GM21367 (cell line): ENCODE measurements around the gene NDEL1.

Source experiments
- ATAC-seq: cut with Tn5 transposase; IDR thresholded peaks from one replicate; pipeline ENCODE4 v1.9.1; 2021; ENCODE audit not compliant: unreplicated experiment

NDEL1 gene

GRCh38 chr17:8475781-8476180, 40.1 kb downstream of the NDEL1 start:
- no peak for ATAC-seq

GRCh38 chr17:8476741-8477140, 41.1 kb downstream of the NDEL1 start:
- ATAC-seq: no peak

GRCh38 chr17:8477171-8477570, 41.5 kb downstream of the NDEL1 start:
- no peak for ATAC-seq

DNA sequence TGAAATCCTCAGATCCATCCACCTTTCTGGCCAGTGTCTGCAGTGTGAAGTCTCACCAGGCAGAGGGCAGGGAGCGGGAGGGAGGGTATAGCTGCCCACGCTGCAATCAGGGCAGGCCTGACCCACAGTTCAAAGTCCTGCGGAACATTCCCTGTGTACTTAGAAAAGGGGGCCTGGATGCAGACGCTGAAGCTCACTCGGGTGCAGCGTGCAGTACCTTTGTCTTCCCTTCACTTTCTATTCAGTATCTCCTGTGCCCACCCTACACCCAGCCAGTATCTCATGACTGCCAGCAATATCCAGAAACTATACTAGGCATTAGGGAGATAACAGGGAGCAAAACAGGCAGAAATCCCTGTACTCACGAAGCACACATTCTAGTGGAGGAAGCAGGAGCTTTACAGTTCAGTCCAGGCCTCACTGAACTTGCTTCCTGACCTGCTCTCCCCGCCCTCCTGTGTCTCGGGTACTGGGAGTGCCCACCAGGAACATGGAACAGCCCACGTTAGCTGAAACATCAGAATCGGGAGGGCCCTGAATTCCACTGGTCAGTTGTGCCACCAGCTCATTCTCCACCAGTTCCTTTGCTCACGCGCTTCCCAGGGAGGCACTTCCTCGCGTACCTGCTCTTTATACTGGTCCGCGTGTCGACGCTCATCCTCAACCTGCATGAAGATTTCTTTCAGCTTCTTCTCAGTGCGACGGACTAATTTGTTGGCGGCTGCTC, 42.2 kb downstream of the NDEL1 start:
- no peak for ATAC-seq

- ATAC-seq: no peak
Measured at GRCh38 chr17:8479431-8479947, 43.8 kb downstream of the NDEL1 start.

DNA sequence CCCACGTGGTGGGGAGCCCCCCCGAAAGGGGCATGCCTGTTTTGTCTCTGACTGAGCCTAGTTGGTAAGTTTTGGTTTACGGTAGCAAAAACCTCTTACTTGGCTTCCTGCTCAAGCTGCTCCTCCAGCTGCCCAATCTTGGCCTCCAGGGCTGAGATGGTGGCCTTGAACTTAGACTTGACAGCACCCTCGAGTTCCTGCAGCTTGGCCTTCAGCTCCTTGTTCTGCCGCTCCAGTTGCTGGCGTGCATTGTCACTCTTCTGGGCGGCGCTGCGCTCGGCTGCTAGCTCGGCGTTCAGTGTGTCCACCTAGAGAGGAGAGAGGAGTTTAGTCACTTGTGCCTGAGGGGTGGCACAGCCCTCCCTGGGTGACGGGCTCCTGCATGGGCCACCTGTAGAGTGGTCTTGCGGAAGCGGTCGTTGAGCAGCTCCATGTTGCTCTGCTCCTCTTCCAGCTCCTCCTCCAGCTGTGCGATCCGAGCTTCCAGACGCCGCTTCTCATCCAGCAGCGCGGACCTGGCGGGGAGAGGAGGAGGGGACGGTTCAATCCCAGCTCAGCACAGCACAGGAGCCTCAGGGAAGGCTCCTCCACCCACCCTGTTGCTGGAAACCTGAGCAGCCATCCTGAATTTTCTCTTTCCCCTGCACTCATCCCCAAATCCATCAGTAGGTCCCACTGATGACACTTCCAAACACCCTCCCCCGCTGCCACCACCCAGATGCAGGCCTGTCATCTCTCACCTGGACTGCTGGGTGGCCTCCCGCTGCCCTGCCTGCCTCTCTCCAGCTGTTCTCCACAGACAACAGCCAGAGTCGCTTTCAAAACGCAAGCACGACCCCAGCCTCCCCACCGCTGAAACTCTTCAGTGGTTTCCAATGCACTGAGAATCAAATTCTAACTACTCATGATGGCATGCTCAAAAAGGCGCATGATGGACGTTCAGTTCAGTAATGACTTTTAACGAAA, 44.6 kb downstream of the NDEL1 start:
- ATAC-seq: no peak

- ATAC-seq: no peak
Measured at GRCh38 chr17:8481089-8481488, 45.4 kb downstream of the NDEL1 start.

- ATAC-seq: no peak
Measured at GRCh38 chr17:8481703-8482102, 46.0 kb downstream of the NDEL1 start.

- no peak for ATAC-seq
Measured at GRCh38 chr17:8482546-8482945, 46.9 kb downstream of the NDEL1 start.

DNA sequence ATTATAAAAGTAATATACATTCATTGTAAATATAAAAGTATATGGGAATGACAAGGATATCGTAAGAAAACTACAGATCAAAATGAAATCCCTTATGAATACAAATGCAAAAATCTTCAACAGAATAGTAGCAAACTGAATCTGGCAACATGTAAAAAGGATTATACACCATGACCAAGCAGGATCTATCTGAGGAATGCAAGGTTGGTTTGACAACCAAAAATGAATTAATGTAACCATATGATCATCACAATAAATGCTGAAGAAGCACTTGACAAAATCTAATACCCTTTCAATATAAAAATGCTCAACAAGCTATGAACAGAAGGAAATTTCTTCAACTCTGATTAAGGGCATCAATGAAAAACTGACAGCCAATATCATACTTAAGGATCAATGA, 48.8 kb downstream of the NDEL1 start:
- no peak for ATAC-seq

DNA sequence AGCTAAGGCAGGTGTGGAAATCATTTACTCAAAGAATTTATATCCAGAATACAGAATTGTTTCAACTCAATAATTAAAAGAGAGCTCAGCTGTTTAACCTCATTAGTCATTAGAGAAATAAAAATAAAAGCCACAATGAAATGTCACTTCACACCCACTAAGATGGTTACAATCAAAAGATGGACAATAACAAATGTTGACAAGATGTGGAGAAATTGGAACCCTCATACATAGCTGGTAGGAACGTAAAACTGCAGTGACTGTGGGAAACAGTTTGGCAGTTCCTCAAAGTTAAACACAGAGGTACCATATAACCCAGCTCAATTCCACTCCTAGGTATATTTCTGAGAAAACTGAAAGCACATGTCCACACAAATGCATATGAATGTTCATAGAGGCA, 49.8 kb downstream of the NDEL1 start:
- ATAC-seq: no peak

DNA sequence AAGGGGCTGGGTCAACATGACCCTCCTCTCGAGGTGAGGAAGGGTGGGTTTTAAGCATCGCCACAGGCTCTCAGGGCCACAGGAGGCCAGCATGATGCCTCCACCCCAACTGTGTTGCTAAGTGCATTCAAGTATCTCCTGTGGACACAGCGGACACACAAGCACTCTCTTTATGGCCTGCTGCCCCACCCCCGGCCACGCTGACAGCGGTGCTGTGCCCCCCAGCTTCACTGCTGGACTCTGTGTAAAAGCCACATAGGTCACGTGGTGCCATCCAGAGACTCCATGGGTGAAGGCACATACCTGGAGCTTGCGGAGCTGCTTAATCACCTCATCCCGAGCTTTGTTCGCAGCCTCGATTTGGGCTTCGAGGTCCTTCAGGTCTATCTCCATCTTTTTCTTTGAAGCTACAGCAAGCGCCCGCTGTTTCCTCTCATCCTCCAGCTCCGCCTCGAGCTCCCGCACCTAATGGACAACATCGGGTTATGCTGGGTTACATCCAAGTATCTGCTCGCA, 51.5 kb downstream of the NDEL1 start:
- ATAC-seq: no peak

DNA sequence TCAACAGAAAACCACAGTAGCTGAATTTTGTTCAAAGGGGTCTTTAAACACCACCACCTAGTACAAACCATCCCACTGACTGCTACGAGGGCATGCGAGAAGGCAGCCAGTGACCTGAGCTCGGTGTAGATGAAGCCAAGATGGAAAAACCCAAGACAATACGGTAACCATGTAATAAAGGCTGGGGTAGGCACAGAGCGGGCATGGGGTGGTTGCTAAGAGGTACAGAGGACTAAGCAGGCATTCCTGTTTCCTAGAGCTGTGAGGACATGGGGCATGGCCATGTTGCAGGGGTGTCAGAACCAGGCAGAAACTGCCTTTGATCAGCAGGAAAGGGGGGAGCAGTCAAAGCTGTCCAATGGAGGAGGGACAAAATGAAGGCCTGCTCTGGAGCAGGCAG, 52.1 kb downstream of the NDEL1 start:
- ATAC-seq: no peak

DNA sequence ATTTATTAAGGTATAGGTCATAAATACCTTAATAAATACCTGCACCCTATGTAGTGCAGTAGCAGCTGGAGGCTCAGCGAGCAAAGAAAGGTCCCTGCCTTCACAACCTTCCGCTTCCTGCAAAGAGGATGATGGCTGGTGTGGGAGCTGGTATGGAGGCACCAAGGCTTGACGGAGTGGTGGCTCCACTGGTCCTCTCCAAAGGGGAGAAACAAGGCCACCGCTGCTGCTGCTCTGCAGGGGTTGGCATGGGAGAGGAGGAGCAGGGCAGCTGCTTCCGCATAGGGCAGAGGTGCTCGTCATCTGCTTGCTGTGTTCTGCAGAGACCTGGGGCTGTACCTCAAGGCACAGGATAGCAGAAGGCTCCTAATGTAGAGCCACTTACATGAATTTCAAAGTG, 52.8 kb downstream of the NDEL1 start:
- no peak for ATAC-seq

GRCh38 chr17:8488901-8489300, 53.2 kb downstream of the NDEL1 start:
- no peak for ATAC-seq

DNA sequence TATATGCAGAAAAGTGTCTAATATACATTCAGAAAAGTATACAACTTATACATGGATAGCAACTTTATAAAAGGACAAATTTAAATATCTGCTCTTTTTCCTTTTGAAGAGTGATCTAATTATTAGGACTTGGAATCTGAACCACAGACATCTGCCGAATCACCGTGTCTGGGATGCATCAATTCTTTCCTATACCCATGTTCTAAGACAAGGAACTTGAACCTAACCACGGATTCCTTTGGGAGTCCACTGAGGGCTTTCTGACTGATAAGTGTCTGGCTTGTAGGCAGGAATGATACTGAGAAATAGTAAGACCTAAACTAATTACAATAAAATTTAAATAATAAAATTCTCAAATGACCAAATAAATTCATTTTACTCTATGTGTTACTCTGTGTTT, 54.2 kb downstream of the NDEL1 start:
- ATAC-seq: no peak

GRCh38 chr17:8490256-8491023, 54.8 kb downstream of the NDEL1 start:
- ATAC-seq: no peak

GRCh38 chr17:8492121-8492520, 56.4 kb downstream of the NDEL1 start:
- no peak for ATAC-seq

DNA sequence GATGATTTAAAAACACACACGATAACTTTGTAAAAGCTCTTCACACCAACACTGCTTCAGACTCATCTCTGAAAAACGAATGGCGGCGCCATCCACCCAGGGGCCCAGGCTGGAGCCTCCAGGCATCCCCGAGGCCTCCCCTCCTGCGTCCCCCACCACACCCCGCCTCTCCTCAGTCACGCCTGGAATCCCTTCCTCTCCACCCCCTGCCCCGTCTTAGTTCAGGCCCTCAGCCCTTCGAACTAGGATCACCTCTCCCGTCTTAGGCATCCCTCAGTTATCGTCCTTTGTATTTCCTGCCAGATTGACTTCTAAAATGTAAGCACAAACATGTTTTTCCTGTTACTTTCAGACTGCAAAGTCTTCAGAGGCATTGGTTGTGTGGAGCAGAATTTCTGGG, 58.3 kb downstream of the NDEL1 start:
- ATAC-seq: no peak

DNA sequence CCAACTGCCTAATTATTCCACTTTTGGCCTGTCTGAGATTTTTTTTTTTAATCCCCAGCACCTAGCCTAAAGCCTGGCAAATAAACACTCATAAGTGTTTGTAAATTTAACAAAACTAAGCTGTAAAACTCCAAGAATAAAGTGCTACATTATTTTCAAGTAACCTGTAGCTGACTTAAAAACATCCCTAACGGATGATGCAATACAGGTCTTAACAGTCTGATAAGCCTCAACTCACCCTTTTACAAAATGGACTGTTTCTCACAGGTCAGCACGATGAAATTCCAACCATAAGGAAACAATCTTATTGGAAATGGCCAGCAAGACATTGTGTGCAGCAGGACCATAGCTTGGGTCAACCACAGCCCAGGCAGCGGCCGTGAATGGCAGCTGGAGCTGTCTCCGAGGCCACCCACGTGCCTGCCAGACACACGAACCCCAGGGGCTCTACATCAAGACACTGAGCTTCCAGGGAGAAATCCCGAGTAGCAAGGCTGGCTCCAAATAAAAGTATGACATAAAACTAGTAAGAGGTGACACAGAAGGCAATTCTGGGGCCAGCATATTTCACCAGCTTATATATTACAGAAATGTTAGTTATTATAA, 58.9 kb downstream of the NDEL1 start:
- ATAC-seq: no peak

- ATAC-seq: no peak
Measured at GRCh38 chr17:8496081-8496480, 60.4 kb downstream of the NDEL1 start.
